HepG2 (cell line): Measurements from ENCODE around the gene GLIPR1L1. TPM values are rescaled to one million over a fixed set of nuclear protein-coding genes. Genes with fewer than 3 reads are reported as not detected.

Experiments used
- ATAC-seq: fragments of 200-7000 bp; cut with Tn5 transposase; 3 replicates; pipeline ENCODE4 v1.9.1; 2020; ENCODE audit warnings: mild to moderate bottlenecking, moderate library complexity
- BruUV-seq: library from RNA; stranded (reverse); fragments of 400-500 nt; replicated peaks from 2 replicates; lab custom pipeline; 2021; lab: Mats Ljungman, UMichigan
- CTCF ChIA-PET: fragments of 300-600 bp; formaldehyde crosslinking; extraction: SDS; loops from one replicate; lab custom pipeline; 2021; ENCODE audit warnings: low total read pairs, inconsistent platforms, low intra/inter-chr PET ratio; lab: Yijun Ruan, JAX
- POLR2A ChIA-PET: fragments of 350-600 bp; sonication (Branson Sonifier 250); formaldehyde crosslinking; loops from one replicate; lab custom pipeline; 2020; ENCODE audit warnings: antibody characterized with exemption, inconsistent platforms; lab: Yijun Ruan, JAX
- DNase-seq: peaks from one replicate; pipeline ENCODE4 v3.0.0-alpha.2; 2015; ENCODE audit warnings: low spot score
- FAIRE-seq: peaks from 3 replicates; lab custom pipeline; 2011; peaks lifted over from hg19 to GRCh38; lab: Jason Lieb, UNC
- H2AFZ ChIP-seq: one replicate; pipeline ENCODE4 v1.6.1; 2011; ENCODE audit warnings: low read length, inconsistent platforms
- H3K27ac ChIP-seq: fragments of 300-600 bp; 3 replicates; pipeline ENCODE4 v1.8.0; 2011; ENCODE audit warnings: mixed run types, mild to moderate bottlenecking, mixed read lengths, low read length, inconsistent platforms; ENCODE audit not compliant: insufficient read depth; ENCODE audit errors: extremely low read length
- H3K27me3 ChIP-seq, 2 experiments: fragments of 200-600 bp in 1 of 2; 2 replicates in 1 of 2; 3 replicates in 1 of 2; pipeline versions ENCODE4 v1.6.0 to v1.8.0; 2011; ENCODE audit warnings: low read length in 2 of 2, mild to moderate bottlenecking in 2 of 2, moderate library complexity in 2 of 2, inconsistent platforms in 1 of 2; ENCODE audit not compliant: insufficient read depth in 2 of 2, control insufficient read depth in 1 of 2
- H3K36me3 ChIP-seq, 2 experiments: fragments of 200-600 bp in 1 of 2; replicated peaks in 1 of 2; 2 replicates in 1 of 2; 3 replicates in 1 of 2; pipeline versions ENCODE4 v1.5.1 to v1.8.0; 2011; ENCODE audit warnings: low read length in 2 of 2, inconsistent platforms in 1 of 2; ENCODE audit not compliant: insufficient read depth in 2 of 2, control insufficient read depth in 1 of 2
- H3K4me1 ChIP-seq: 2 replicates; pipeline ENCODE4 v1.5.1; 2012; ENCODE audit warnings: low read length, inconsistent platforms; ENCODE audit not compliant: insufficient read depth
- H3K4me2 ChIP-seq: 2 replicates; pipeline ENCODE4 v1.6.0; 2011; ENCODE audit warnings: low read depth, low read length, inconsistent platforms
- H3K4me3 ChIP-seq, 3 experiments: fragments of 200-600 bp in 1 of 3; sonication (generic), shearing (Covaris generic) in 1 of 3; replicated peaks in 1 of 3; 2 replicates each; pipeline ENCODE4 v1.5.1; 2011 to 2016; ENCODE audit warnings: low read length in 3 of 3, inconsistent platforms in 2 of 3, low read depth in 2 of 3, mild to moderate bottlenecking in 2 of 3, control low read depth in 1 of 3, mixed read lengths in 1 of 3; ENCODE audit not compliant: insufficient read depth in 1 of 3
- H3K79me2 ChIP-seq: one replicate; pipeline ENCODE4 v1.6.1; 2011; ENCODE audit warnings: low read length, inconsistent platforms; ENCODE audit not compliant: insufficient read depth
- H3K9ac ChIP-seq: 2 replicates; pipeline ENCODE4 v1.6.0; 2011; ENCODE audit warnings: mild to moderate bottlenecking, low read depth, low read length, inconsistent platforms; ENCODE audit not compliant: insufficient read depth
- H3K9me3 ChIP-seq: 2 replicates; pipeline ENCODE4 v1.5.1; 2012; ENCODE audit warnings: mild to moderate bottlenecking, low read length
- H4K20me1 ChIP-seq: 2 replicates; pipeline ENCODE4 v1.6.0; 2011; ENCODE audit warnings: inconsistent platforms, mild to moderate bottlenecking, low read length, moderate library complexity; ENCODE audit not compliant: insufficient read depth
- ATF1 ChIP-seq: IDR thresholded peaks from 2 replicates; pipeline ENCODE4 v1.6.1; 2016; ENCODE audit warnings: mild to moderate bottlenecking, control low read depth
- FOSL1 ChIP-seq: sonication (generic); formaldehyde crosslinking; IDR thresholded peaks from 2 replicates; pipeline ENCODE4 v1.9.0; 2021; ENCODE audit warnings: missing genetic modification reagents, borderline replicate concordance
- SIX1 ChIP-seq: sonication (generic); formaldehyde crosslinking; IDR thresholded peaks from 2 replicates; pipeline ENCODE4 v1.4.0; 2020; ENCODE audit warnings: missing genetic modification reagents, borderline replicate concordance
- SMARCE1 ChIP-seq: fragments of 450-650 bp; IDR thresholded peaks from 2 replicates; pipeline ENCODE4 v1.6.1; 2017; ENCODE audit warnings: borderline replicate concordance
- SOX6 ChIP-seq, 2 experiments: fragments of 450-650 bp in 1 of 2; sonication (generic) in 1 of 2; formaldehyde crosslinking in 1 of 2; IDR thresholded peaks; 2 replicates each; pipeline versions ENCODE4 v1.4.0 to v1.6.1; 2017 to 2020; ENCODE audit warnings: antibody characterized with exemption in 1 of 2, mild to moderate bottlenecking in 1 of 2, missing genetic modification reagents in 1 of 2
- ZBTB8A ChIP-seq: sonication (generic); formaldehyde crosslinking; IDR thresholded peaks from 2 replicates; pipeline ENCODE4 v1.4.0; 2020; ENCODE audit warnings: mild to moderate bottlenecking, low read depth, missing genetic modification reagents, borderline replicate concordance
- ZSCAN21 ChIP-seq: sonication (generic); formaldehyde crosslinking; IDR thresholded peaks from 2 replicates; pipeline ENCODE4 v1.8.0; 2022; ENCODE audit warnings: mild to moderate bottlenecking, missing genetic modification reagents, moderate library complexity, borderline replicate concordance
- WGBS: methylation state at CpG from one replicate; pipeline ENCODE4 v1.1.6; 2017; ENCODE audit warnings: low lambda C conversion rate; 5-methylcytosine and 5-hydroxymethylcytosine counted together
- in situ Hi-C: cut with HindIII; loops from 2 replicates; pipeline ENCODE4 v1.10.0; 2017; ENCODE audit warnings: low pct_unique_long_range_greater_than_20kb; ENCODE audit not compliant: extremely low pct_ligation_motif_present
- intact Hi-C: fragments of 100-400 bp; cut with micrococcal nuclease; formaldehyde crosslinking; loops from one replicate; pipeline ENCODE4 v1.10.0; 2022; ENCODE audit not compliant: unreplicated experiment
- polyA plus RNA-seq, 8 experiments: library from polyadenylated mRNA; depleted of rRNA in 3 of 8; stranded (reverse) in 7 of 8; unstranded in 1 of 8; fragments of >200 nt; fragmentation: Illumina TruSeq in 4 of 8; extraction: Trizol in 4 of 8; gene quantifications; 2 replicates each; pipeline versions ENCODE4 v1.2.1 to v1.2.3, GENCODE V29; 2011 to 2016; ENCODE audit warnings: low read depth in 4 of 8, missing spikeins in 1 of 8, mixed read lengths in 1 of 8; ENCODE audit not compliant: insufficient read depth in 1 of 8
- total RNA-seq, 5 experiments: library from RNA; depleted of rRNA; stranded (reverse); fragments of >200 nt; fragmentation: Illumina TruSeq; extraction: Trizol; gene quantifications; 2 replicates each; pipeline ENCODE4 v1.2.3, GENCODE V29; 2016; ENCODE audit warnings: low read depth in 1 of 5
- TF ChIP-seq, protein P1 (sequence below): sonication (generic); formaldehyde crosslinking; IDR thresholded peaks from 2 replicates; pipeline ENCODE4 v1.4.0; 2020; ENCODE audit warnings: missing genetic modification reagents
- TF ChIP-seq, protein P2 (sequence below): sonication (generic); formaldehyde crosslinking; IDR thresholded peaks from 2 replicates; pipeline ENCODE4 v1.5.1; 2020; ENCODE audit warnings: mild to moderate bottlenecking, missing genetic modification reagents, moderate library complexity
- TF ChIP-seq, protein P3 (sequence below): IDR thresholded peaks from 2 replicates; pipeline ENCODE4 v1.6.1; 2016; ENCODE audit warnings: control low read depth
- TF ChIP-seq, protein P4 (sequence below): sonication (generic); formaldehyde crosslinking; IDR thresholded peaks from 2 replicates; pipeline ENCODE4 v1.9.0; 2021; ENCODE audit warnings: missing genetic modification reagents, borderline replicate concordance

GLIPR1L1 gene
- total and polyA plus RNA-seq, 2 of the 13 experiments (the other 11 are each of a cell fraction or from before 2014, with no cell fraction given) = not detected

DNA sequence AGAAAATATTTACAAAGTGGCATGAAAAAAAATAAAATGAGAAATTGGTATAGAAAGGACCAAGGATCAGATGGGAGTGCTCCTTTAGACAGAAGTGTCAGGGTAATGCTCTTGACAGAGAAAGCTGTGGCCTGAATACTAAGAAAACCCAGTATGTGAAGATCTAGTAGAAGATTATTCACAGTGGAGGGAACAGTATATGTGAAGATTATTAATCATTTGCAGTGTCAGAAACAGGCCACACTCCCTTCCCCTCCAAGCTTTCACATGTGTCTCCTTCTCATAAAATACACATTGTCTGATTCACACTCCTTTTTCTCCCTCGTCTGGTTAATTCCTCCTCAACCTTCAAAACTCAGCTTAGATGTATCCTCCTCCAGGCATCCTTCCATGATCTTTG, 45.6 kb upstream of the GLIPR1L1 start:
- H3K9me3 ChIP-seq = no peaks in the 10 kb centered on the region
- H3K79me2 ChIP-seq = no peaks in the 10 kb centered on the region
- no peak overlapping the region for H3K4me3 ChIP-seq
- in situ Hi-C loops = no loop called here
- no TSS peak for BruUV-seq
- H3K9ac ChIP-seq = no peak overlapping the region
- no peak overlapping the region for H3K27ac ChIP-seq
- no peaks in the 10 kb centered on the region for H3K27me3 ChIP-seq
- no peaks in the 10 kb centered on the region for H3K36me3 ChIP-seq
- intact Hi-C loops = loop anchor here (1.0 kb wide), 1 partner anchor 486 kb away; no protein-coding TSS in a partner anchor
- no peak overlapping the region for H2AFZ ChIP-seq
- H4K20me1 ChIP-seq = no peaks in the 10 kb centered on the region; the same call in 1 of the 2 replicates
- CTCF ChIA-PET = no interaction called here
- no peaks in the 10 kb centered on the region for H3K4me1 ChIP-seq
- ATAC-seq (no peak), DNase-seq (no peak), FAIRE-seq (no peak)
- no peak for TF ChIP-seq ZSCAN21 (CRISPR knock-in tag)
- TF ChIP-seq, protein P1, sequence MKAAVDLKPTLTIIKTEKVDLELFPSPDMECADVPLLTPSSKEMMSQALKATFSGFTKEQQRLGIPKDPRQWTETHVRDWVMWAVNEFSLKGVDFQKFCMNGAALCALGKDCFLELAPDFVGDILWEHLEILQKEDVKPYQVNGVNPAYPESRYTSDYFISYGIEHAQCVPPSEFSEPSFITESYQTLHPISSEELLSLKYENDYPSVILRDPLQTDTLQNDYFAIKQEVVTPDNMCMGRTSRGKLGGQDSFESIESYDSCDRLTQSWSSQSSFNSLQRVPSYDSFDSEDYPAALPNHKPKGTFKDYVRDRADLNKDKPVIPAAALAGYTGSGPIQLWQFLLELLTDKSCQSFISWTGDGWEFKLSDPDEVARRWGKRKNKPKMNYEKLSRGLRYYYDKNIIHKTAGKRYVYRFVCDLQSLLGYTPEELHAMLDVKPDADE (CRISPR knock-in tag) = no peak
- TF ChIP-seq SMARCE1 = no peak
- TF ChIP-seq, protein P2, sequence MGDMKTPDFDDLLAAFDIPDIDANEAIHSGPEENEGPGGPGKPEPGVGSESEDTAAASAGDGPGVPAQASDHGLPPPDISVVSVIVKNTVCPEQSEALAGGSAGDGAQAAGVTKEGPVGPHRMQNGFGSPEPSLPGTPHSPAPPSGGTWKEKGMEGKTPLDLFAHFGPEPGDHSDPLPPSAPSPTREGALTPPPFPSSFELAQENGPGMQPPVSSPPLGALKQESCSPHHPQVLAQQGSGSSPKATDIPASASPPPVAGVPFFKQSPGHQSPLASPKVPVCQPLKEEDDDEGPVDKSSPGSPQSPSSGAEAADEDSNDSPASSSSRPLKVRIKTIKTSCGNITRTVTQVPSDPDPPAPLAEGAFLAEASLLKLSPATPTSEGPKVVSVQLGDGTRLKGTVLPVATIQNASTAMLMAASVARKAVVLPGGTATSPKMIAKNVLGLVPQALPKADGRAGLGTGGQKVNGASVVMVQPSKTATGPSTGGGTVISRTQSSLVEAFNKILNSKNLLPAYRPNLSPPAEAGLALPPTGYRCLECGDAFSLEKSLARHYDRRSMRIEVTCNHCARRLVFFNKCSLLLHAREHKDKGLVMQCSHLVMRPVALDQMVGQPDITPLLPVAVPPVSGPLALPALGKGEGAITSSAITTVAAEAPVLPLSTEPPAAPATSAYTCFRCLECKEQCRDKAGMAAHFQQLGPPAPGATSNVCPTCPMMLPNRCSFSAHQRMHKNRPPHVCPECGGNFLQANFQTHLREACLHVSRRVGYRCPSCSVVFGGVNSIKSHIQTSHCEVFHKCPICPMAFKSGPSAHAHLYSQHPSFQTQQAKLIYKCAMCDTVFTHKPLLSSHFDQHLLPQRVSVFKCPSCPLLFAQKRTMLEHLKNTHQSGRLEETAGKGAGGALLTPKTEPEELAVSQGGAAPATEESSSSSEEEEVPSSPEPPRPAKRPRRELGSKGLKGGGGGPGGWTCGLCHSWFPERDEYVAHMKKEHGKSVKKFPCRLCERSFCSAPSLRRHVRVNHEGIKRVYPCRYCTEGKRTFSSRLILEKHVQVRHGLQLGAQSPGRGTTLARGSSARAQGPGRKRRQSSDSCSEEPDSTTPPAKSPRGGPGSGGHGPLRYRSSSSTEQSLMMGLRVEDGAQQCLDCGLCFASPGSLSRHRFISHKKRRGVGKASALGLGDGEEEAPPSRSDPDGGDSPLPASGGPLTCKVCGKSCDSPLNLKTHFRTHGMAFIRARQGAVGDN (CRISPR knock-in tag) = no peak
- TF ChIP-seq SOX6 (IDR thresholded peaks at IDR 0.05) = no peak
- TF ChIP-seq SOX6 (CRISPR knock-in tag; IDR thresholded peaks at IDR 0.05) = no peak
- TF ChIP-seq, protein P3, sequence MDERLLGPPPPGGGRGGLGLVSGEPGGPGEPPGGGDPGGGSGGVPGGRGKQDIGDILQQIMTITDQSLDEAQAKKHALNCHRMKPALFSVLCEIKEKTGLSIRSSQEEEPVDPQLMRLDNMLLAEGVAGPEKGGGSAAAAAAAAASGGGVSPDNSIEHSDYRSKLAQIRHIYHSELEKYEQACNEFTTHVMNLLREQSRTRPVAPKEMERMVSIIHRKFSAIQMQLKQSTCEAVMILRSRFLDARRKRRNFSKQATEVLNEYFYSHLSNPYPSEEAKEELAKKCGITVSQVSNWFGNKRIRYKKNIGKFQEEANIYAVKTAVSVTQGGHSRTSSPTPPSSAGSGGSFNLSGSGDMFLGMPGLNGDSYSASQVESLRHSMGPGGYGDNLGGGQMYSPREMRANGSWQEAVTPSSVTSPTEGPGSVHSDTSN = no peak
- TF ChIP-seq SIX1 (CRISPR knock-in tag) = no peak
- TF ChIP-seq ZBTB8A (CRISPR knock-in tag) = no peak
- TF ChIP-seq, protein P4, sequence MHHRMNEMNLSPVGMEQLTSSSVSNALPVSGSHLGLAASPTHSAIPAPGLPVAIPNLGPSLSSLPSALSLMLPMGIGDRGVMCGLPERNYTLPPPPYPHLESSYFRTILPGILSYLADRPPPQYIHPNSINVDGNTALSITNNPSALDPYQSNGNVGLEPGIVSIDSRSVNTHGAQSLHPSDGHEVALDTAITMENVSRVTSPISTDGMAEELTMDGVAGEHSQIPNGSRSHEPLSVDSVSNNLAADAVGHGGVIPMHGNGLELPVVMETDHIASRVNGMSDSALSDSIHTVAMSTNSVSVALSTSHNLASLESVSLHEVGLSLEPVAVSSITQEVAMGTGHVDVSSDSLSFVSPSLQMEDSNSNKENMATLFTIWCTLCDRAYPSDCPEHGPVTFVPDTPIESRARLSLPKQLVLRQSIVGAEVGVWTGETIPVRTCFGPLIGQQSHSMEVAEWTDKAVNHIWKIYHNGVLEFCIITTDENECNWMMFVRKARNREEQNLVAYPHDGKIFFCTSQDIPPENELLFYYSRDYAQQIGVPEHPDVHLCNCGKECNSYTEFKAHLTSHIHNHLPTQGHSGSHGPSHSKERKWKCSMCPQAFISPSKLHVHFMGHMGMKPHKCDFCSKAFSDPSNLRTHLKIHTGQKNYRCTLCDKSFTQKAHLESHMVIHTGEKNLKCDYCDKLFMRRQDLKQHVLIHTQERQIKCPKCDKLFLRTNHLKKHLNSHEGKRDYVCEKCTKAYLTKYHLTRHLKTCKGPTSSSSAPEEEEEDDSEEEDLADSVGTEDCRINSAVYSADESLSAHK (CRISPR knock-in tag) = no peak
- TF ChIP-seq ATF1 (CRISPR knock-in tag) = no peak
- no peak for TF ChIP-seq FOSL1 (CRISPR knock-in tag)
- POLR2A ChIA-PET = no interaction called here
- 0% methylated on average over 1 of the region's 1 CpG for WGBS
- no peak overlapping the region for H3K4me2 ChIP-seq
